Measurements from ENCODE around the gene HSPB7. TPM values are rescaled to one million over a fixed set of nuclear protein-coding genes. Genes with fewer than 3 reads are reported as not detected.
"Not testable (repeated sequence)": the region's sequence is repeated elsewhere in the genome, so short reads cannot be mapped to it uniquely, and the experiment has no call there.

The HSPB7 gene
- total and polyA plus RNA-seq, 12 donors = 13.4 to 633 (median 85.1) TPM

DNA sequence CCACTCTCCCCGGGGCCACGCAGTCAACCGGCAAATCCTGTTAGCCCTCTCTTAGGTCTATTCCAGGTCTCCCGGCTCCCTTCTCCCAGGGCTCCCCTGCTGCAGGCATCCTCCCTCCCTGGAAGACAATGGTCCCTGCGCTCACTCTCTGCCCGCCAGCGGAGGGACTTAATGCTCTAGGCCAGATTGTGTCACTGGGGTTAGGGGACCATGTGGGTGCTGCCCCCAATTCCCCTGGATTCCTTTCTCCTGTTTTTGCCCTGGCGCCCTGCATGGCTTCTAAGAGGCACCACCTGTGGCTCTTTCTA, 47.4 kb upstream of the HSPB7 start:
- intact Hi-C loops (cut with DNase I) = no loop called here
- TF ChIP-seq, protein P1, sequence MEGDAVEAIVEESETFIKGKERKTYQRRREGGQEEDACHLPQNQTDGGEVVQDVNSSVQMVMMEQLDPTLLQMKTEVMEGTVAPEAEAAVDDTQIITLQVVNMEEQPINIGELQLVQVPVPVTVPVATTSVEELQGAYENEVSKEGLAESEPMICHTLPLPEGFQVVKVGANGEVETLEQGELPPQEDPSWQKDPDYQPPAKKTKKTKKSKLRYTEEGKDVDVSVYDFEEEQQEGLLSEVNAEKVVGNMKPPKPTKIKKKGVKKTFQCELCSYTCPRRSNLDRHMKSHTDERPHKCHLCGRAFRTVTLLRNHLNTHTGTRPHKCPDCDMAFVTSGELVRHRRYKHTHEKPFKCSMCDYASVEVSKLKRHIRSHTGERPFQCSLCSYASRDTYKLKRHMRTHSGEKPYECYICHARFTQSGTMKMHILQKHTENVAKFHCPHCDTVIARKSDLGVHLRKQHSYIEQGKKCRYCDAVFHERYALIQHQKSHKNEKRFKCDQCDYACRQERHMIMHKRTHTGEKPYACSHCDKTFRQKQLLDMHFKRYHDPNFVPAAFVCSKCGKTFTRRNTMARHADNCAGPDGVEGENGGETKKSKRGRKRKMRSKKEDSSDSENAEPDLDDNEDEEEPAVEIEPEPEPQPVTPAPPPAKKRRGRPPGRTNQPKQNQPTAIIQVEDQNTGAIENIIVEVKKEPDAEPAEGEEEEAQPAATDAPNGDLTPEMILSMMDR (IDR thresholded peaks at IDR 0.05) = no peak
- TF ChIP-seq POLR2A (IDR thresholded peaks at IDR 0.05) = no peak
- H3K27ac ChIP-seq = no peak overlapping the region
- H3K4me1 ChIP-seq (replicated peaks in 1 of 2) = peaks cover 16 to 25% of the 10 kb centered on the region in 2 donors
- no peaks in the 10 kb centered on the region for H3K27me3 ChIP-seq
- WGBS, 4 donors = 86 to 93% (median 89%) methylated on average over 8 of the region's 8 CpGs
- no peak overlapping the region for H3K4me3 ChIP-seq
- H3K36me3 ChIP-seq (replicated peaks in 1 of 2) = no peaks in the 10 kb centered on the region
- no peaks in the 10 kb centered on the region for H3K9me3 ChIP-seq (replicated peaks in 1 of 3)
- no peak for DNase-seq

DNA sequence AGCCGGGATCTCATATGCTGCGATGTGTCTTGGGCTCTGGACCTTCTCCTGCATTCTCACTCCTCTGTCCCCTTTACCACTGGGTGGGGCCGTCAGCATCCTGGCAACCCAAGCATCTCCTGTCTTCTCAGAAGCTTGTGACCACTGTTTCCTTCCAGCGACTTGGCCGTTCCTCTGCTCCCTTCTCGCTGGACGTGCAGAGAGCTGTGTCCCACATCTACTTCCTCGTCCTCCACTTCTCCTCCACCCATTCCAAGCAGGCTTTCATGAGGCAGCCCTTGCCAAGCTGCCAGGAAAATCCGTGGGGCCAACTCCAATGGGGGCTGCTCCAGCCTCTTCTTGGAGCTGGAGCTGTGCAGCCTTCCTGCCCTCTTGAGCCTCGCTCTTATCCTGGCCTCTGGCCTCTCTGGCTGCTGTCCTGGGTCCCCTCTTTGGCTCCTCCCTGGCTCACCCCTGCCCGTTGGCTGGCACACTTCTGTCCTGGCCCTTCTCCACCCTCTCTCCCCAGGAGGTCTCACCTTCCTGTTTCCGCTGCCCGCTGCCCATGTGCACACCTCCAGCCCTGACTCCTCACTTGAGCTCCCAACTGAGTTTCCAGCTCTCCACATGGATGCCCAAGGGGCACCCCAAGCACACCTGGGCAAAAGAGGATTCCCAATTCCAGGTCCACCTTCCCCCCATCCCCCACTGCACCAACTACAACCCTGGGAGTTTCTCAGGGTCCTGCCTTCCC, 46.9 kb upstream of the HSPB7 start:
- intact Hi-C loops (cut with DNase I) = no loop called here
- Histone ChIP-seq H3K9me3 (replicated peaks in 1 of 3) (no peaks in the 10 kb centered on the region), H3K36me3 (replicated peaks in 1 of 2) (no peaks in the 10 kb centered on the region), H3K4me1 (replicated peaks in 1 of 2) (peaks cover 16 to 25% of the 10 kb centered on the region in 2 donors), H3K27ac (no peak overlapping the region), H3K4me3 (no peak overlapping the region), H3K27me3 (no peaks in the 10 kb centered on the region)
- no peak for DNase-seq
- TF ChIP-seq, protein P1 (IDR thresholded peaks at IDR 0.05) = no peak
- no peak for TF ChIP-seq POLR2A (IDR thresholded peaks at IDR 0.05)
- 63 to 75% (median 71%) methylated on average over 13 of the region's 13 CpGs for WGBS, 4 donors

DNA sequence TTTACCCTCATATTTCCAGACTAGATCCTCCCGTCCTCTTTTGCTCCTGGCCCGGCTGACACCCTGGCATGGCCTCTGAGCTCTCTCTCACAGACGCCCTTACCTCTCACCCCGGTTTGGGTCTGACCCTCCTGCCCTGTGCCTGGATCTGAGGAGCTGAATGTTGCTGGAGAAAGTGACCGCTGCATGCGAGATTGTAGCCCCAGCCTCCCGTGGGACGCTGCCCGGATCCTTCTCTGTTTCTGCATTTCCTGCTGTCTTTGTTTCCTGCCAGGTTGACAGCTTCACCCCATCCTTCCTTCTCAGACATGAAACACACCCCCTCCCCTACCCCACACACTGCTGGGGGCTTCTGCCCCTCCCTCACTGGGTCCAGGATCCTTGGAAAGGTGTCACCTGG, 46.1 kb upstream of the HSPB7 start:
- H3K9me3 ChIP-seq (replicated peaks in 1 of 3) = no peaks in the 10 kb centered on the region
- TF ChIP-seq, protein P1 (IDR thresholded peaks at IDR 0.05) = no peak
- TF ChIP-seq POLR2A (IDR thresholded peaks at IDR 0.05) = no peak
- no peaks in the 10 kb centered on the region for H3K27me3 ChIP-seq
- intact Hi-C loops (cut with DNase I) = no loop called here
- peaks cover 14 to 24% of the 10 kb centered on the region in 2 donors for H3K4me1 ChIP-seq (replicated peaks in 1 of 2)
- no peak overlapping the region for H3K4me3 ChIP-seq
- WGBS, 4 donors = 62 to 81% (median 71%) methylated on average over 9 of the region's 9 CpGs
- no peaks in the 10 kb centered on the region for H3K36me3 ChIP-seq (replicated peaks in 1 of 2)
- no peak overlapping the region for H3K27ac ChIP-seq
- no peak for DNase-seq

DNA sequence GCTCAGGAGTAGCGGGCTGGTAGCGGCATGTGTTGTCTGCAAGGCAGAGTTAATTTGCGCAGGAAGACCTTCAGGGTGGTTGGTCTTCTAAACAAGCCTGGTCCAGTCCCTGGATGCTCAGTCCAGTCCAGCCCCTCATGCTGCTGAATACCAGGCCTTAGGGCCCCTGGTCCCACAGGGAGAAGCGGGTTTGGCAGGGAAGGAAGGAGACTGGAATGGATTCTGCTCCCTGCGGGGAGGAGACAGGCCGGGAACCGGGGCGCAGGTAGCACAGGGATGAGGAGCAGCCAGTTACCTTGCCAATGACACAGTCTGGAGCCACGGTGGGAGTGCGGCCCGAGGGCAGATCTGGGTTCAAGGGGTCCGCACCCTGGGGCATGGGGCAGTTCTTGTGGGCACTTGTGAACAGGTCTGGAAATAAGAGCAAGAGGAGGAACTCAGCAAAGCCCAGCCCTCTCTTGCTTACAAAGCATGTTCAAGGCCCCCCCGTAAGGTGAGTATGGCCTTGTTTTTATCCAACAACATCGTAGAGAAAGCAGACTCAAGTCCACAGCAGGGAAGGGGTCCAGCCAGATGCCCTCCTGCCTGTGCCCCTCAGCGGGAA, 45.5 kb upstream of the HSPB7 start:
- no peak overlapping the region for H3K27ac ChIP-seq
- no peak overlapping the region for H3K4me3 ChIP-seq
- TF ChIP-seq POLR2A (IDR thresholded peaks at IDR 0.05) = no peak
- TF ChIP-seq, protein P1 (IDR thresholded peaks at IDR 0.05) = no peak
- no peak for DNase-seq
- intact Hi-C loops (cut with DNase I) = no loop called here
- peaks cover 8 to 18% of the 10 kb centered on the region in 2 donors for H3K4me1 ChIP-seq (replicated peaks in 1 of 2)
- 87 to 94% (median 91%) methylated on average over 15 of the region's 15 CpGs for WGBS, 4 donors
- no peaks in the 10 kb centered on the region for H3K9me3 ChIP-seq (replicated peaks in 1 of 3)
- H3K27me3 ChIP-seq = no peaks in the 10 kb centered on the region
- no peaks in the 10 kb centered on the region for H3K36me3 ChIP-seq (replicated peaks in 1 of 2)

DNA sequence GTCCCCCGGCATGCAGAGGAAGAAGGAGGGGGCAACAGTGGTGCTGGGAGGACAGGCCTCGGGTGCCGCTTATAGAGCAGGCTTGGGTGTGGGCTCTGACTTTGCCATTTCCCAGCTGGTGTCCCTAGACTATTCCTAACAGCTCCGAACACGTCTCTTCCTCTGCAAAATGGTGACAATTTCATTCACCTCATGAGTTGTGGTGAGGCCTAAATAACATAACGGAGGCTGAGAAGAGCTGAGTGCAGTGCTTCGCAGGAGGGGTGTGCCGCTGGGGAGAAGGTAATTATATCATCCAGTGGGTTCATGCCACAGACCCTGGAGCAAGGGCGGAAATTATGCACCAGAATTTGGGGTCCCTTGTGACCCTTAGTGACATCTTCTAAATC, 44.8 kb upstream of the HSPB7 start:
- intact Hi-C loops (cut with DNase I); H3K27me3 ChIP-seq; H3K9me3 ChIP-seq (replicated peaks in 1 of 3); H3K4me3 ChIP-seq; H3K27ac ChIP-seq; DNase-seq; H3K36me3 ChIP-seq (replicated peaks in 1 of 2): not testable (repeated sequence)
- peaks cover 2 to 11% of the 10 kb centered on the region in 2 donors for H3K4me1 ChIP-seq (replicated peaks in 1 of 2)
- 86 to 94% (median 89%) methylated on average over 9 of the region's 9 CpGs for WGBS, 4 donors

DNA sequence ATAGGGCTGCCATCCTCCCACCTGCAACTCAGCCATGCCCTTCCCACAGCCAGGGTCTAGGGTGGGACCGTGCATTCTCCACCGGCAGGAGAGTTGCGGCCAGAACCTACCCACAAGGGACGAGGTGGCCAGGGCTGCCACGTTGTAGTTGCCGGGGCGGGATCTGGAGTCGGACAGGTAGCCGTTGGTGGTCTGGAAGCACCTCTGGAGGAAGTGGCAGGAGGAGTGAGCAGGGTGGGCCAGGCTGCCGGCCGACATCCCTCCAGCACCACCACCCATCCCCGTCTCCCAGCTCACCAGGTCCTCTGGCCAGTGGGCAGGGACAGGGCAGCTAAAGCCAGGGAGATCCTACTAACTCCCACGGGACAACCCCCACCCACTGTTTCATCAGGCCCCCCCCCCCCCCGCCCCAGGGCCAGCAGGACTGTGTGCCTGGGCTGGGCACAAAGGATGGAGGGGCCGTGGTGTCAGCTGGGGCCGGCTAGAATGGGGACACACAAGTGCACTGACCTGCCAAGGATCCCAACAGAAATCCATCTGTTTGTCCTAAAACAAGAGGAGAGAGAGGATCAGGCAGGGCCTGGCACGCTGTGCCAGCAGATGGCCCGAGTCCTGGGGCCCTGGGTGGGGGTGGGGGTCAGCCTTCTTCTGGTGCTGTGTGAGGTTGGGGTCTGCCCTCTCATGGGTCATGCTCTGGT, 44.3 kb upstream of the HSPB7 start:
- DNase-seq; intact Hi-C loops (cut with DNase I); H3K36me3 ChIP-seq (replicated peaks in 1 of 2); H3K27me3 ChIP-seq; H3K27ac ChIP-seq; H3K4me3 ChIP-seq; H3K9me3 ChIP-seq (replicated peaks in 1 of 3); H3K4me1 ChIP-seq (replicated peaks in 1 of 2): not testable (repeated sequence)
- 74 to 90% (median 78%) methylated on average over 2 to 18 of the region's 18 CpGs for WGBS, 4 donors
